ENCODE measurements around the gene SOX9.

The SOX9 gene

DNA sequence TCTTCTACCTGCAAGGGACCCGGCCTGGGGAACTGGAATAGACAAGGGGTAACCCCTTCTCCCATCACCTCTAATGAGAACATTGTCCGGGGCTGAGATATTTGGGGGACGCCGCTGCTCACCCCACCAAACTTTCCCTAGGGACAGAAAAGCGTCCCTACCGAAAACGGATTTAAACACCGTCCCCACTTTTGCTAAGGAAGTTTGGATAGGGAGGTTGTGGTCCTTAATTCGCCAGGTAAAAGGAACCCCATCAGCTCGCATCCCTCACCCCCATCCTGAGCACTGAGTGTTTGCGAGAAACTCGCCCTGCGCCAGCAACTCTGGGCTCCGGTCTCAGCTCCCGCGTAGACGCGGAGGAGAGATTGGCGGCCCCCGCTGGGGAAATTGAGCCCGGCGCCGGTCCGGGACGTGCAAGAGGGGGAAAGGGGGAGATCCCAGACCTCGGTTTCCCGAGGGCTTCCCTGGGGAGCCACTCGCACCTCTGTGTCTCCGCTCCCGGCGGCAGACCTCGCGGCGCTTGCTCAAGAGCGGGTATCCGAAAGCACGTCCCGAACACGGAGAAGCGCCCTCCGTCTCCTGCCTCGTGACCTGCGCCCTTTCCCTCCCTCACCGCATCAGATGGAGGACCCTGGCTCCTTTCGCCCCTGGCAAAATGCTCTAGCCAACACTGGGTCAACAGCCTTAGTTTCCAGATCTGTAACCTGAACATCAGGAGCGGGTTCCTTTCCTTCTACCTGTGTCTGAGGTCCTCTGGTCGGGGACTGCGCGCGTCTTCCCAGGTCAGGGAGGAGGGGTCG is 3.1 kb upstream of the SOX9 start:
- H3K27ac Mint-ChIP-seq = no peak overlapping the region
- H3K36me3 Mint-ChIP-seq = peaks cover 2% of the 10 kb centered on the region
- DNase-seq (ENCODE audit: low spot score in 2 of 2) (no peak), ATAC-seq (ENCODE audit: low read depth) (no peak)
- peaks cover 25% of the 10 kb centered on the region for H3K27me3 Mint-ChIP-seq
- no peaks in the 10 kb centered on the region for H3K9me3 Mint-ChIP-seq
- H3K4me3 Mint-ChIP-seq = no peak overlapping the region
- H3K4me1 Mint-ChIP-seq = peaks cover 4% of the 10 kb centered on the region

DNA sequence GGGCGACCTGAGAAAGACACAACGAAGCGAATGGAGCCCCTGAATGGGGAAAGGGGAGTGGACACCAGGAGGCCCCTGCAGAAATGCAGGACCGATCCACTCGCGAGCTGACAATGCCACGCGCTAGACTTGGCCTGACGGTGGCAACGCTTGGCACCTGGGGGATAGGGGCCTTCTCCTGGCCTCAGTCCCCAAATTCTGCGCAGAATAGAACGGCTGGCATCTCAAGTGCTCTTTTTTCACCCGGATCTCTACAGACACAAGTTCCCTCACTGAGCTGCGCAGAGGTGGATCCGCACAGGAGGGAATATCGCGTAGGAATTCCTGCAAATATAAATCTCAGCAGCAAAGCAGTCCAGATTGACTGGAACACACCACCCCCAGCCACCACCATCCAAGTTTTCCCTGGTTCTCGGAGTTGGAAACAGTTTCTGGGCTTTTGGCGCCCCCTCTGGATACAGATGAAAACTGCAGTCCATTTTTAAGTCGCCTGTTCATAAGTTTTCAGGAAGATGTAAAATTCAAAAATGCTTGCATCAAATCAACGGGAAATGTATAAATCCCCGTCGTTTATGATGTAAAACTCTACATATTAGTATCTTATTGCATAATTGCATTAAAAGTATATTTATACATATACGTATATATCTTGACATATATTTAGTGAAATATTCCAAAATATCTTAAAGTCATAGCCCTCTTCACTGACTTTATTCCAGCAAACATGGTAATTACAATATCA is 2.3 kb upstream of the SOX9 start:
- peaks cover 2% of the 10 kb centered on the region for H3K36me3 Mint-ChIP-seq
- DNase-seq (ENCODE audit: low spot score in 2 of 2) = no peak
- peaks cover 7% of the 10 kb centered on the region for H3K4me1 Mint-ChIP-seq
- H3K27ac Mint-ChIP-seq = no peak overlapping the region
- no peak for ATAC-seq (ENCODE audit: low read depth)
- H3K4me3 Mint-ChIP-seq = no peak overlapping the region
- H3K27me3 Mint-ChIP-seq = peaks cover 29% of the 10 kb centered on the region
- H3K9me3 Mint-ChIP-seq = no peaks in the 10 kb centered on the region

DNA sequence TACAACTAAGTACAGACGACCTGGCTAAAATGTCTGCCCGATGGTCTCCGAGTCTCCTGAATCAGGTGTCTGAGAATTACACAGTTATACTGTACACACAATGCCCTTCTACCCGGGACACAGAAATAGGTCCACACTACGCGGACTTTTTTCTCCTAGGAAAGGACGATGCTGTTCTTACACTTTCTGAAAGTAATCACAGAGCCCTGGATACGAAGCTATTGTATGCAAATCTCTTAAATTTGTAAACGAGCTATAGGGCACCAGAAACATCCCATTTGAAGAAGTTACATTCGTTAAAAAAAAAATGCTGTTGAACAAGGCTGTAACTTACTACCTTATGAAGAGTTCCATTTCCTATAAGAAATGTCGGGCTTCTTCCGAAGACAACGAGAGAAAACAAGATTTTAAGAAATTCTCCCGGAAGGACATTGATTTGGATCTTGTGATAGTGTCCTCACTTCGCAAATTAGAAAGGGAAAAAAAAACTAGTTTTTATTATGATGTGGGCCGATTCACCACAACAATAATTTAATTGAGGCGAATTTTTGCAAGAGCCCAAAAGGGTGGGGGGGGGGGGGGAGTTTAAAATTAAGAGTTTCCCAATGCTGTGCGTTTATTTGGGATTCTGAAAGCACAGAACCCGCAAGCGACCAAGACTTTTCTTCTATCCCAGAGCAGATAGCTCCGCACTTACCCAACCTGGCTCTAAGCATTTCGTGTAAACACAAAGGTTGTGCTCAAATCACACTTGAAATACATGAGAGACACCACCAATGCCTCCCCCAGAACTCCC is 1.5 kb upstream of the SOX9 start:
- H3K9me3 Mint-ChIP-seq = peaks cover 2% of the 10 kb centered on the region
- peaks cover 2% of the 10 kb centered on the region for H3K36me3 Mint-ChIP-seq
- no peak overlapping the region for H3K27ac Mint-ChIP-seq
- no peak for ATAC-seq (ENCODE audit: low read depth)
- H3K27me3 Mint-ChIP-seq = peaks cover 26% of the 10 kb centered on the region
- peaks cover 7% of the 10 kb centered on the region for H3K4me1 Mint-ChIP-seq
- DNase-seq (ENCODE audit: low spot score in 2 of 2) = no peak
- H3K4me3 Mint-ChIP-seq = no peak overlapping the region

DNA sequence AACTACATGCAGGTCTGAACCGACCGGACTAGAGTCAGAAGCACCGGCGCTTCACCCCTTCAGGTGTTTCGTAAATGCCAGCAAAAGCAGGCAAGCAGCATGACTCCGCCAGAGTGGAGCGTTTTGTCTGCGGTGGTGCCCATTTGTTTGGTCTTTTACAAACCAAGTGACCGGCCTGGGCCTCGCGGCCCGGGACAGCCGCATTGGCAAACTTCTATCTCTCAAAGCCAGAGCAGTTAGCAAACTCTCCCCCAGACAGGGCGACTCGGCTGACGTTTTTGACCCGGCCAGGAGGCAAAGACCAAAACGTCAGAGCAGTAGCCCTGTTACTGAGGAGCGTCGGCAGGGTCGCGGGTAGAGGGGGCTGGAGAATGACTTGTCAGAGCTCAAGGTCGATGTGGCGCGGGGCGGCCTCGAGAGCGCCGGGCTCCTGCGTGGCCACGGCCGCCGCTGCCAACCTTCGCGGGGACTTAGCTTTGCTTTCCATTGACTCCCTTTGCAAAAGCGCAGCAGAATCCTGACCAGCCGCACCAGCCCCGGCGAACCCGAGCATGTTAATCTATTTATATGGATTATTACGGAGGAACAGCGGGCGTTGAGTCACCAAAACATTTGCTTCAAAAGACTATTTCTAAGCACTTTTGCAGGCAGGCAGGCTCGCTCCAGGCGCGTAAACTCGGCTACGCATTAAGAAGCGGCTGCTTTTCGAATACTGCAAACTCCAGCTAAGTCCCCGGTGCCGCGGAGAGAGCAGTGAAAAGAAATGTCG is 763 bp upstream of the SOX9 start:
- no peak for DNase-seq (ENCODE audit: low spot score in 2 of 2)
- Mint-ChIP-seq H3K27ac (no peak overlapping the region), H3K4me3 (no peak overlapping the region), H3K36me3 (peaks cover 2% of the 10 kb centered on the region), H3K27me3 (peaks cover 27% of the 10 kb centered on the region), H3K9me3 (peaks cover 2% of the 10 kb centered on the region), H3K4me1 (peaks cover 7% of the 10 kb centered on the region)
- ATAC-seq (ENCODE audit: low read depth) = no peak

DNA sequence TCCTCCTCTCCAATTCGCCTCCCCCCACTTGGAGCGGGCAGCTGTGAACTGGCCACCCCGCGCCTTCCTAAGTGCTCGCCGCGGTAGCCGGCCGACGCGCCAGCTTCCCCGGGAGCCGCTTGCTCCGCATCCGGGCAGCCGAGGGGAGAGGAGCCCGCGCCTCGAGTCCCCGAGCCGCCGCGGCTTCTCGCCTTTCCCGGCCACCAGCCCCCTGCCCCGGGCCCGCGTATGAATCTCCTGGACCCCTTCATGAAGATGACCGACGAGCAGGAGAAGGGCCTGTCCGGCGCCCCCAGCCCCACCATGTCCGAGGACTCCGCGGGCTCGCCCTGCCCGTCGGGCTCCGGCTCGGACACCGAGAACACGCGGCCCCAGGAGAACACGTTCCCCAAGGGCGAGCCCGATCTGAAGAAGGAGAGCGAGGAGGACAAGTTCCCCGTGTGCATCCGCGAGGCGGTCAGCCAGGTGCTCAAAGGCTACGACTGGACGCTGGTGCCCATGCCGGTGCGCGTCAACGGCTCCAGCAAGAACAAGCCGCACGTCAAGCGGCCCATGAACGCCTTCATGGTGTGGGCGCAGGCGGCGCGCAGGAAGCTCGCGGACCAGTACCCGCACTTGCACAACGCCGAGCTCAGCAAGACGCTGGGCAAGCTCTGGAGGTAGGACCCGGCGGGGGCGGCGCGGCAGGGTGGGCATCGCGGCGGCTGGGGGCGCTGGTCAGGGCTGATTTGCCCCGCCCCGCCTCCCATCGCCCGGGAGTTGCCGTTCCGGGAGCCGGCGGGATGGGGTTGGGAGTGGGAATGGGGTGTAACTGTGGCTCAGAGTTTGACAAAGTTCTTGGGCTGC is 567 bp downstream of the SOX9 start:
- H3K4me3 Mint-ChIP-seq = peak overlapping the region; percentile 64
- DNase-seq (ENCODE audit: low spot score in 2 of 2) (no peak), ATAC-seq (ENCODE audit: low read depth) (no peak)
- peaks cover 7% of the 10 kb centered on the region for H3K4me1 Mint-ChIP-seq
- peaks cover 2% of the 10 kb centered on the region for H3K36me3 Mint-ChIP-seq
- H3K27me3 Mint-ChIP-seq = peaks cover 27% of the 10 kb centered on the region
- no peak overlapping the region for H3K27ac Mint-ChIP-seq
- peaks cover 2% of the 10 kb centered on the region for H3K9me3 Mint-ChIP-seq

DNA sequence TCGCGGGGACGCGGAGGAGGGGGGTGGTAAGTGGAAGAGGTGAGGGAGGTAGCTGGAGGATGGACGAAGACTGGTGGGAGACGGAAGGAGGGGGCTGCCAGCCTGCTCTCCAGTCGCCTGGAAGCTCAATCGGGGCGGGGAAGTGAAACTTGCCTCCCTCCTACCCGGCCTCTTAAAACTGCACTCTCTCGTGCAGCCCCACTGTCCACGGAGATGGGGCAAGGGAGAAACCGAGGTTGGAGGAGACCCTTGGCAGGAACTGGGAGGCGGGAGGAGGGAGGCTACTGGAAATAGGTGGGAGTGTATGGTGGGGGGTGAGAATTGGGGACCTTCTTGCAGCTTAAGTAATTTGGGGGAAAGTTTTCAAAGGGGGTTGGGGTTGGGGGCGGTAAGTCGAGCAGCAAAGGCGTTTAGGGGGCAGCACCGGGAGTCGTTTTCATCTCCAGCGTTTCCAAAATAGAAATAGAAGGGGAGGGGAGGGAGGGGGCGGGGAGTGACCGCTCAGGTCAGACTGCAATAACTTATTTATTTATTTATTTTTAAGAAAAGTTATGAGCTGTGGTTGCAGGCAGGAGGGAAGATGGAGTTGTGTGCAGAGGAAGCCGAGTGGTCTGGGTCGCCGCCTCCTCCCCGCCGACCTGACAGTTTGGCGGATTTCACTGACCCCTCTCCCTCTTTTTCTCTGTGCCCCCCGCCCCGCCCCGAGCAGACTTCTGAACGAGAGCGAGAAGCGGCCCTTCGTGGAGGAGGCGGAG is 1.4 kb downstream of the SOX9 start:
- Mint-ChIP-seq H3K4me1 (peaks cover 7% of the 10 kb centered on the region), H3K27me3 (peaks cover 24% of the 10 kb centered on the region), H3K4me3 (peak overlapping the region; percentile 64), H3K27ac (no peak overlapping the region), H3K9me3 (peaks cover 2% of the 10 kb centered on the region), H3K36me3 (peaks cover 2% of the 10 kb centered on the region)
- ATAC-seq (ENCODE audit: low read depth) (no peak), DNase-seq (ENCODE audit: low spot score in 2 of 2) (no peak)

DNA sequence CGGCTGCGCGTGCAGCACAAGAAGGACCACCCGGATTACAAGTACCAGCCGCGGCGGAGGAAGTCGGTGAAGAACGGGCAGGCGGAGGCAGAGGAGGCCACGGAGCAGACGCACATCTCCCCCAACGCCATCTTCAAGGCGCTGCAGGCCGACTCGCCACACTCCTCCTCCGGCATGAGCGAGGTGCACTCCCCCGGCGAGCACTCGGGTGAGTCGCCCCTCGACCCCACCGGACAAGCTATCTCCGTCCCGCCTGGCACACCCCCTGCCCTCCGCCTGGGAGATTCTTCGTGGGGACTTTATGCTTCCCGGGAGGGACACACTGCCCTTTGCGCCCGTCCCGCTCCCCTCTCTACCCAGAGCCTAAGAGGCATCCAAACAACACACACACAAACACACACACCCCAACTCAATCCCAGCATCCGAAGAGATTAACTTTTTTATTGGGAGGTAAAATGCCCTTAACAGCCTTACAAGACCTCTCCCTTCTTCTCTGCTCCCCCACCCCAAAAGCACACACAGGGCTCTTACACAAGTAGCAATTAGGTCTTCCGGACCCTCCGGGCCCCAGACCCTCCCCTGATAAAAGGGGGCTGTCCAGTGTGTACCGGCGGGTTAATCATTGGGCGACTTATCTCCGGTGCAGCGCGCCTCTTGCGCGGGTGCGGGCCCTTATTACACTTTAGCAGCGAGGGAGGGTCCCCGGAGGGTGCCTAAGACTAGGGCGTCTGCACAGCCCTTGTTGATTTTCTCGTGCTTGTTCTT is 2.1 kb downstream of the SOX9 start:
- Mint-ChIP-seq H3K36me3 (peaks cover 2% of the 10 kb centered on the region), H3K27me3 (peaks cover 27% of the 10 kb centered on the region), H3K4me1 (peaks cover 7% of the 10 kb centered on the region), H3K4me3 (no peak overlapping the region), H3K27ac (no peak overlapping the region), H3K9me3 (peaks cover 2% of the 10 kb centered on the region)
- DNase-seq (ENCODE audit: low spot score in 2 of 2) (no peak), ATAC-seq (ENCODE audit: low read depth) (no peak)

DNA sequence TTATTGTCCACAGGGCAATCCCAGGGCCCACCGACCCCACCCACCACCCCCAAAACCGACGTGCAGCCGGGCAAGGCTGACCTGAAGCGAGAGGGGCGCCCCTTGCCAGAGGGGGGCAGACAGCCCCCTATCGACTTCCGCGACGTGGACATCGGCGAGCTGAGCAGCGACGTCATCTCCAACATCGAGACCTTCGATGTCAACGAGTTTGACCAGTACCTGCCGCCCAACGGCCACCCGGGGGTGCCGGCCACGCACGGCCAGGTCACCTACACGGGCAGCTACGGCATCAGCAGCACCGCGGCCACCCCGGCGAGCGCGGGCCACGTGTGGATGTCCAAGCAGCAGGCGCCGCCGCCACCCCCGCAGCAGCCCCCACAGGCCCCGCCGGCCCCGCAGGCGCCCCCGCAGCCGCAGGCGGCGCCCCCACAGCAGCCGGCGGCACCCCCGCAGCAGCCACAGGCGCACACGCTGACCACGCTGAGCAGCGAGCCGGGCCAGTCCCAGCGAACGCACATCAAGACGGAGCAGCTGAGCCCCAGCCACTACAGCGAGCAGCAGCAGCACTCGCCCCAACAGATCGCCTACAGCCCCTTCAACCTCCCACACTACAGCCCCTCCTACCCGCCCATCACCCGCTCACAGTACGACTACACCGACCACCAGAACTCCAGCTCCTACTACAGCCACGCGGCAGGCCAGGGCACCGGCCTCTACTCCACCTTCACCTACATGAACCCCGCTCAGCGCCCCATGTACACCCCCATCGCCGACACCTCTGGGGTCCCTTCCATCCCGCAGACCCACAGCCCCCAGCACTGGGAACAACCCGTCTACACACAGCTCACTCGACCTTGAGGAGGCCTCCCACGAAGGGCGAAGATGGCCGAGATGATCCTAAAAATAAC is 3.0 kb downstream of the SOX9 start:
- peaks cover 2% of the 10 kb centered on the region for H3K9me3 Mint-ChIP-seq
- peaks cover 7% of the 10 kb centered on the region for H3K4me1 Mint-ChIP-seq
- no peak for ATAC-seq (ENCODE audit: low read depth)
- no peak for DNase-seq (ENCODE audit: low spot score in 2 of 2)
- peaks cover 2% of the 10 kb centered on the region for H3K36me3 Mint-ChIP-seq
- H3K4me3 Mint-ChIP-seq = no peak overlapping the region
- peaks cover 27% of the 10 kb centered on the region for H3K27me3 Mint-ChIP-seq
- H3K27ac Mint-ChIP-seq = no peak overlapping the region

DNA sequence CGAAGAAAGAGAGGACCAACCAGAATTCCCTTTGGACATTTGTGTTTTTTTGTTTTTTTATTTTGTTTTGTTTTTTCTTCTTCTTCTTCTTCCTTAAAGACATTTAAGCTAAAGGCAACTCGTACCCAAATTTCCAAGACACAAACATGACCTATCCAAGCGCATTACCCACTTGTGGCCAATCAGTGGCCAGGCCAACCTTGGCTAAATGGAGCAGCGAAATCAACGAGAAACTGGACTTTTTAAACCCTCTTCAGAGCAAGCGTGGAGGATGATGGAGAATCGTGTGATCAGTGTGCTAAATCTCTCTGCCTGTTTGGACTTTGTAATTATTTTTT is 3.6 kb downstream of the SOX9 start:
- no peak overlapping the region for H3K4me3 Mint-ChIP-seq
- DNase-seq (ENCODE audit: low spot score in 2 of 2) = no peak
- H3K36me3 Mint-ChIP-seq = peaks cover 2% of the 10 kb centered on the region
- peaks cover 2% of the 10 kb centered on the region for H3K9me3 Mint-ChIP-seq
- ATAC-seq (ENCODE audit: low read depth) = no peak
- H3K4me1 Mint-ChIP-seq = peaks cover 7% of the 10 kb centered on the region
- H3K27ac Mint-ChIP-seq = no peak overlapping the region
- peaks cover 25% of the 10 kb centered on the region for H3K27me3 Mint-ChIP-seq

DNA sequence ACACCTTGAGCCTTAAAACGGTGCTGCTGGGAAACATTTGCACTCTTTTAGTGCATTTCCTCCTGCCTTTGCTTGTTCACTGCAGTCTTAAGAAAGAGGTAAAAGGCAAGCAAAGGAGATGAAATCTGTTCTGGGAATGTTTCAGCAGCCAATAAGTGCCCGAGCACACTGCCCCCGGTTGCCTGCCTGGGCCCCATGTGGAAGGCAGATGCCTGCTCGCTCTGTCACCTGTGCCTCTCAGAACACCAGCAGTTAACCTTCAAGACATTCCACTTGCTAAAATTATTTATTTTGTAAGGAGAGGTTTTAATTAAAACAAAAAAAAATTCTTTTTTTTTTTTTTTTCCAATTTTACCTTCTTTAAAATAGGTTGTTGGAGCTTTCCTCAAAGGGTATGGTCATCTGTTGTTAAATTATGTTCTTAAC is 4.4 kb downstream of the SOX9 start:
- Mint-ChIP-seq H3K4me1 (peaks cover 7% of the 10 kb centered on the region), H3K4me3 (no peak overlapping the region), H3K9me3 (peaks cover 2% of the 10 kb centered on the region), H3K27ac (no peak overlapping the region), H3K36me3 (peaks cover 2% of the 10 kb centered on the region), H3K27me3 (peaks cover 24% of the 10 kb centered on the region)
- ATAC-seq (ENCODE audit: low read depth) (no peak), DNase-seq (ENCODE audit: low spot score in 2 of 2) (no peak)

DNA sequence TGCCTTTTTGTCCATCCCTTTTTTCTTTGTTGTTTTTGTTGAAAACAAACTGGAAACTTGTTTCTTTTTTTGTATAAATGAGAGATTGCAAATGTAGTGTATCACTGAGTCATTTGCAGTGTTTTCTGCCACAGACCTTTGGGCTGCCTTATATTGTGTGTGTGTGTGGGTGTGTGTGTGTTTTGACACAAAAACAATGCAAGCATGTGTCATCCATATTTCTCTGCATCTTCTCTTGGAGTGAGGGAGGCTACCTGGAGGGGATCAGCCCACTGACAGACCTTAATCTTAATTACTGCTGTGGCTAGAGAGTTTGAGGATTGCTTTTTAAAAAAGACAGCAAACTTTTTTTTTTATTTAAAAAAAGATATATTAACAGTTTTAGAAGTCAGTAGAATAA is 4.9 kb downstream of the SOX9 start:
- peaks cover 22% of the 10 kb centered on the region for H3K27me3 Mint-ChIP-seq
- peaks cover 2% of the 10 kb centered on the region for H3K9me3 Mint-ChIP-seq
- DNase-seq (ENCODE audit: low spot score in 2 of 2) = no peak
- no peak overlapping the region for H3K4me3 Mint-ChIP-seq
- no peak for ATAC-seq (ENCODE audit: low read depth)
- no peak overlapping the region for H3K27ac Mint-ChIP-seq
- peaks cover 7% of the 10 kb centered on the region for H3K4me1 Mint-ChIP-seq
- H3K36me3 Mint-ChIP-seq = peaks cover 2% of the 10 kb centered on the region
